Endothelial cell of umbilical vein (primary cell): ENCODE measurements around the gene CADPS. TPM values are rescaled to one million over a fixed set of nuclear protein-coding genes. Genes with fewer than 3 reads are reported as not detected.

Experiments used
- BruUV-seq: library from RNA; stranded (reverse); fragments of 400-500 nt; replicated peaks from 2 replicates; lab custom pipeline; 2021; lab: Mats Ljungman, UMichigan
- CTCF ChIA-PET: fragments of 300-600, 350-600 bp; sonication (Branson Sonifier 250); formaldehyde crosslinking; loops from one replicate; lab custom pipeline; 2021; ENCODE audit warnings: antibody characterized with exemption, inconsistent platforms; lab: Charles Lee
- POLR2A ChIA-PET: fragments of 300-600, 350-600 bp; sonication (Branson Sonifier 250); formaldehyde crosslinking; loops from one replicate; lab custom pipeline; 2021; ENCODE audit warnings: antibody characterized with exemption, inconsistent platforms; lab: Charles Lee
- DNase-seq: peaks from one replicate; pipeline ENCODE4 v3.0.0-alpha.2; 2011; ENCODE audit warnings: low read depth, low spot score
- FAIRE-seq: peaks from 2 replicates; lab custom pipeline; 2011; peaks lifted over from hg19 to GRCh38; lab: Jason Lieb, UNC
- H2AFZ ChIP-seq: 2 replicates; pipeline ENCODE4 v1.6.0; 2012; ENCODE audit warnings: low read depth, low read length, control low read depth, inconsistent platforms
- H3K27ac ChIP-seq: 2 replicates; pipeline ENCODE4 v1.5.1; 2011; ENCODE audit warnings: low read depth, mild to moderate bottlenecking, control low read depth, low read length, moderate library complexity; ENCODE audit not compliant: insufficient read depth
- H3K27me3 ChIP-seq, 2 experiments: 2 replicates each; pipeline versions ENCODE4 v1.6.0 to v1.6.1; 2011; ENCODE audit warnings: low read length in 2 of 2, mixed read lengths in 1 of 2; ENCODE audit not compliant: control insufficient read depth in 2 of 2, insufficient read depth in 2 of 2
- H3K36me3 ChIP-seq, 2 experiments: 2 replicates in 1 of 2; 3 replicates in 1 of 2; pipeline ENCODE4 v1.5.1; 2011; ENCODE audit warnings: low read length in 2 of 2, mild to moderate bottlenecking in 1 of 2, moderate library complexity in 1 of 2; ENCODE audit not compliant: control insufficient read depth in 2 of 2, insufficient read depth in 2 of 2; ENCODE audit errors: extremely low read depth in 1 of 2
- H3K4me1 ChIP-seq: 3 replicates; pipeline ENCODE4 v1.5.1; 2011; ENCODE audit warnings: mild to moderate bottlenecking, low read length; ENCODE audit not compliant: control insufficient read depth, insufficient read depth; ENCODE audit errors: extremely low read depth
- H3K4me2 ChIP-seq: 2 replicates; pipeline ENCODE4 v1.6.1; 2011; ENCODE audit warnings: low read length, control low read depth, mixed read lengths; ENCODE audit not compliant: insufficient read depth
- H3K4me3 ChIP-seq, 3 experiments: fragments of 200-600 bp in 1 of 3; sonication (generic), shearing (Covaris generic) in 1 of 3; replicated peaks in 1 of 3; 2 replicates each; pipeline ENCODE4 v1.5.1; 2011 to 2016; ENCODE audit warnings: control low read depth in 3 of 3, low read length in 3 of 3, mild to moderate bottlenecking in 2 of 3, inconsistent platforms in 1 of 3, low read depth in 1 of 3, moderate library complexity in 1 of 3; ENCODE audit not compliant: insufficient read depth in 1 of 3
- H3K79me2 ChIP-seq: 2 replicates; pipeline ENCODE4 v1.6.0; 2012; ENCODE audit warnings: low read length, inconsistent platforms; ENCODE audit not compliant: control insufficient read depth, insufficient read depth
- H3K9ac ChIP-seq: replicated peaks from 2 replicates; pipeline ENCODE3; 2011; ENCODE audit warnings: low read length, control low read depth; ENCODE audit not compliant: insufficient read depth; ENCODE audit errors: extremely low read depth
- H3K9me1 ChIP-seq: replicated peaks from 3 replicates; pipeline ENCODE4 v1.6.0; 2011; ENCODE audit warnings: mild to moderate bottlenecking, low read length; ENCODE audit not compliant: control insufficient read depth, insufficient read depth; ENCODE audit errors: extremely low read depth
- H3K9me3 ChIP-seq: replicated peaks from 2 replicates; pipeline ENCODE4 v1.5.1; 2012; ENCODE audit warnings: low read length, inconsistent platforms; ENCODE audit not compliant: control insufficient read depth, insufficient read depth
- H4K20me1 ChIP-seq: replicated peaks from 2 replicates; pipeline ENCODE3; 2011; ENCODE audit warnings: mild to moderate bottlenecking, low read length; ENCODE audit not compliant: control insufficient read depth, insufficient read depth; ENCODE audit errors: extremely low read depth
- CTCF ChIP-seq, 2 donors: IDR thresholded peaks; 1 replicate in 1 of 2; 2 replicates in 1 of 2; pipeline ENCODE4 v1.5.1; 2011; ENCODE audit warnings: low read length in 2 of 2, mild to moderate bottlenecking in 2 of 2, moderate library complexity in 2 of 2, control low read depth in 1 of 2, inconsistent platforms in 1 of 2, low read depth in 1 of 2; ENCODE audit not compliant: insufficient read depth in 1 of 2; ENCODE audit errors: extremely low read depth in 1 of 2
- EZH2 ChIP-seq: IDR thresholded peaks from 2 replicates; pipeline ENCODE4 v1.6.1; 2012; ENCODE audit warnings: borderline replicate concordance, low read depth, mild to moderate bottlenecking, moderate library complexity, low read length, inconsistent platforms; ENCODE audit not compliant: severe bottlenecking
- FOS ChIP-seq: IDR thresholded peaks from 2 replicates; pipeline ENCODE4 v1.6.1; 2011; ENCODE audit warnings: mild to moderate bottlenecking, low read length, moderate library complexity, borderline replicate concordance; ENCODE audit not compliant: insufficient read depth
- GATA2 ChIP-seq: IDR thresholded peaks from 2 replicates; pipeline ENCODE4 v1.7.0; 2011; ENCODE audit warnings: low read depth, mild to moderate bottlenecking, moderate library complexity, mixed read lengths, low read length; ENCODE audit not compliant: insufficient read length, insufficient read depth
- JUN ChIP-seq: IDR thresholded peaks from 2 replicates; pipeline ENCODE4 v1.6.1; 2011; ENCODE audit warnings: borderline replicate concordance, low read depth; ENCODE audit not compliant: insufficient read length, insufficient read depth
- MYC ChIP-seq: IDR thresholded peaks from one replicate; pipeline ENCODE4 v1.6.1; 2011; ENCODE audit warnings: mild to moderate bottlenecking, low read depth, low read length
- POLR2A ChIP-seq: IDR thresholded peaks from 2 replicates; pipeline ENCODE4 v1.6.1; 2012; ENCODE audit warnings: low read depth, mild to moderate bottlenecking, control low read depth, low read length
- POLR2AphosphoS5 ChIP-seq: IDR thresholded peaks from 2 replicates; pipeline ENCODE4 v1.6.1; 2012; ENCODE audit warnings: low read depth, mild to moderate bottlenecking, control low read depth, low read length, moderate library complexity; ENCODE audit not compliant: insufficient read depth
- dilution Hi-C: fragments of 300-500 bp; cut with MboI; formaldehyde crosslinking; loops from one replicate; pipeline ENCODE4 v1.15.0; 2019; ENCODE audit warnings: low sequenced_read_pairs; ENCODE audit not compliant: extremely low pct_ligation_motif_present
- intact Hi-C: fragments of 100-400 bp; cut with micrococcal nuclease; formaldehyde crosslinking; loops from one replicate; pipeline ENCODE4 v1.10.0; 2022
- polyA plus RNA-seq, 4 experiments: library from polyadenylated mRNA; depleted of rRNA in 3 of 4; stranded (reverse) in 3 of 4; unstranded in 1 of 4; fragments of >200 nt; gene quantifications; 2 replicates each; pipeline versions ENCODE4 v1.2.1 to v1.2.3, GENCODE V29; 2011 to 2012; ENCODE audit warnings: missing spikeins in 1 of 4
- total RNA-seq: library from RNA; stranded (reverse); gene quantifications from 2 replicates; pipeline ENCODE4 v1.2.3, GENCODE V29; 2021
- TF ChIP-seq, protein P1 (sequence below): IDR thresholded peaks from 2 replicates; pipeline ENCODE4 v1.6.1; 2011; ENCODE audit not compliant: insufficient read depth, insufficient read length

CADPS gene
- total and polyA plus RNA-seq, 2 donors (not counting 3 experiments of a cell fraction or from before 2014, with no cell fraction given), result not detected

DNA sequence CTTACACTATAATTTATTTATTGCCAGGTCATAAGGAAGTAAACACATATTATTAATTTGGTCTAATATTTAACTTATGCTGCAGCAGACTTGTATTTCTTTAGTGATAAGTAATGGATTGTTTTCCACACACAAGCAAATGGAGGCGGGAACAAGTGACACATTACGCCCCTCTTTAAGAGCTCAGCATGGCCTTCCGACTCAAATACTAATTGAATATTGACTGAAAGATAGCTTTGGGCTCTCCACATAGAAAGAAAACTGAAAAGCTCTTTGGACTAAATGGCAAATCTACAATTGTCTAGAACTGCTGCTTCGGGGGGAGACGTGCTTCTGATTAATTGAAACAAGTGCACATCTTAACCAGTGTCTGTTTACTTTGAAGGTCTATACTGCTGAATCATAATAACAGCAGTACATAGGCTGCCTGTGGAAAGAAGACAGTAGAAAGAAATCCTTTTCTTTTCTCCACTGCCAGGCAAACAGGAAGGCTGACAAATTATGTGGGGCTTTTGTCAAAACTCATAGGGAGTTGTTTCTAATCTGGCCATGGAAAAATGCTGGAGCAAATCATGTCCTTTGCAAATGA, 15.9 kb downstream of the CADPS start:
- Histone ChIP-seq H3K36me3 (no peaks in the 10 kb centered on the region), H3K27me3 (no peaks in the 10 kb centered on the region), H3K4me3 (no peak overlapping the region), H3K9me3 (no peaks in the 10 kb centered on the region), H4K20me1 (no peaks in the 10 kb centered on the region), H2AFZ (no peak overlapping the region), H3K9ac (no peak overlapping the region), H3K4me1 (no peaks in the 10 kb centered on the region), H3K79me2 (no peaks in the 10 kb centered on the region), H3K27ac (no peak overlapping the region), H3K4me2 (no peak overlapping the region), H3K9me1 (no peaks in the 10 kb centered on the region)
- BruUV-seq, result no TSS peak
- DNase-seq (no peak), FAIRE-seq (no peak)
- intact Hi-C loops, result no loop called here
- ChIA-PET CTCF (no interaction called here), POLR2A (no interaction called here)
- dilution Hi-C loops, result no loop called here
- TF ChIP-seq EZH2 (no peak), JUN (no peak), GATA2 (no peak), CTCF (IDR thresholded peaks at IDR 0.05; ENCODE audit: extremely low read depth in 1 of 2, insufficient read depth in 1 of 2, low read depth in 1 of 2, low read length in 2 of 2) (no peak)

DNA sequence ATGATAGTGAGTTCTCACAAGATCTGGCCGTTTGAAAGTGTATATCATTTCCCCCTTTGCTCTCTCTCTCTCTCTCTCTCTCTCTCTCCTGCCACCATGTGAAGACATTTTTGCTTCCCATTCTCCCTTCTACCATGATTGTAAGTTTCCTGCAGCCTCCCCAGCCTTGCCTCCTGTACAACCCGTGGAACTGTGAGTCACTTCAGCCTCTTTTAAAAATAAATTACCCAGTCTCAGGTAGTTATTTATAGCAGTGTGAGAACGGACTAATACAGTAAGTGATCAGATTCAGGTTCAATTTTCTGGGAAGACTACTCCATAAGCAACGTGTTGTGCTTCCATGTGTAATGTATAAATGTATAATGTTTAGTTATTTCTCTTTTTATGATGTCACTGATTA, 29.2 kb downstream of the CADPS start:
- H4K20me1 ChIP-seq, result no peaks in the 10 kb centered on the region
- CTCF ChIA-PET, result no interaction called here
- H3K4me3 ChIP-seq, result no peak overlapping the region
- no peaks in the 10 kb centered on the region for H3K9me3 ChIP-seq
- intact Hi-C loops, result no loop called here
- TF ChIP-seq JUN, result no peak
- TF ChIP-seq CTCF (IDR thresholded peaks at IDR 0.05; ENCODE audit: extremely low read depth in 1 of 2, insufficient read depth in 1 of 2, low read depth in 1 of 2, low read length in 2 of 2), result no peak
- no peak for TF ChIP-seq FOS
- TF ChIP-seq, protein P1, sequence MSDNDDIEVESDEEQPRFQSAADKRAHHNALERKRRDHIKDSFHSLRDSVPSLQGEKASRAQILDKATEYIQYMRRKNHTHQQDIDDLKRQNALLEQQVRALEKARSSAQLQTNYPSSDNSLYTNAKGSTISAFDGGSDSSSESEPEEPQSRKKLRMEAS, result no peak
- no peak for TF ChIP-seq MYC
- no peak for TF ChIP-seq POLR2A
- no peak for TF ChIP-seq EZH2
- no peak for TF ChIP-seq GATA2
- TF ChIP-seq POLR2AphosphoS5, result no peak
- H3K27ac ChIP-seq, result no peak overlapping the region
- dilution Hi-C loops, result no loop called here
- DNase-seq (no peak), FAIRE-seq (no peak)
- H3K4me2 ChIP-seq, result no peak overlapping the region
- H3K79me2 ChIP-seq, result no peaks in the 10 kb centered on the region
- H3K36me3 ChIP-seq, result no peaks in the 10 kb centered on the region
- H3K9me1 ChIP-seq, result no peaks in the 10 kb centered on the region
- POLR2A ChIA-PET, result no interaction called here
- H3K27me3 ChIP-seq, result no peaks in the 10 kb centered on the region
- H2AFZ ChIP-seq, result no peak overlapping the region
- BruUV-seq, result no TSS peak
- no peak overlapping the region for H3K9ac ChIP-seq
- no peaks in the 10 kb centered on the region for H3K4me1 ChIP-seq
